ENCODE data around the gene SMG9. TPM values are rescaled to one million over a fixed set of nuclear protein-coding genes. Genes with fewer than 3 reads are reported as not detected.
A peak's percentile ranks its signal among the peaks of the same experiment; 100 is the strongest.

Gene SMG9
- total RNA-seq, 1 experiment from 2014 or later, result 52.2 TPM

- no peak overlapping the region for H3K27ac Mint-ChIP-seq
- no peaks in the 10 kb centered on the region for H4K20me1 ChIP-seq (ENCODE audit: control insufficient read depth, insufficient read depth, insufficient read length)
- no peak overlapping the region for H3K56ac ChIP-seq (ENCODE audit: insufficient read length, low read depth, low read length)
- H2BK120ac ChIP-seq (ENCODE audit: low read depth, low read length, poor library complexity, severe bottlenecking), result no peak overlapping the region
- no peaks in the 10 kb centered on the region for H3K9me3 ChIP-seq (ENCODE audit: control insufficient read depth, low read depth, low read length)
- H3K27ac ChIP-seq (ENCODE audit: insufficient read length, low read depth, low read length), result no peak overlapping the region
- peak; percentile 62 for TF ChIP-seq CTCF (conservative IDR thresholded peaks at IDR 0.05)
- H3K36me3 Mint-ChIP-seq (ENCODE audit: insufficient read depth in 1 of 3, low read depth in 3 of 3), result peaks cover 2 to 7% (median 5%) of the 10 kb centered on the region in 3 experiments; a peak in 4 of 7 replicates
- peaks cover 4% of the 10 kb centered on the region; the same call in 1 of the 2 replicates for H3K27me3 Mint-ChIP-seq (ENCODE audit: low read depth)
- no peak overlapping the region for H2BK5ac ChIP-seq (ENCODE audit: insufficient read length, low read length)
- no peak overlapping the region for H4K91ac ChIP-seq (ENCODE audit: insufficient read length, low read depth, low read length)
- DNase-seq, result no peak
- no peak overlapping the region for H4K5ac ChIP-seq (ENCODE audit: insufficient read length, low read depth, low read length)
- no peak overlapping the region for H3T11ph ChIP-seq (ENCODE audit: low read length)
- no peak overlapping the region for H3K4me2 ChIP-seq (ENCODE audit: insufficient read depth, insufficient read length, low read length)
- peaks cover 3 to 7% of the 10 kb centered on the region in 2 experiments; a peak in 2 of 4 replicates for H3K4me1 Mint-ChIP-seq
- WGBS (ENCODE audit: extremely low coverage, insufficient read length, low lambda C conversion rate), result no CpG with 5 or more reads among the region's 8 CpGs
- H3K9ac ChIP-seq (ENCODE audit: extremely low read depth, insufficient read length, low read length), result no peak overlapping the region
- H3K23ac ChIP-seq (ENCODE audit: insufficient read length, low read depth, low read length), result no peak overlapping the region
- no peaks in the 10 kb centered on the region for H3K79me1 ChIP-seq (ENCODE audit: insufficient read depth, low read depth, low read length, poor library complexity, severe bottlenecking)
- peaks cover 2% of the 10 kb centered on the region for H3K23me2 ChIP-seq (ENCODE audit: insufficient read length, low read depth, low read length, poor library complexity, severe bottlenecking)
- H2BK15ac ChIP-seq (ENCODE audit: low read depth, low read length), result no peak overlapping the region
- H4K8ac ChIP-seq (replicated peaks; ENCODE audit: insufficient read length, low read depth, low read length), result no peak overlapping the region
- H3K18ac ChIP-seq (ENCODE audit: insufficient read length, low read depth, low read length), result no peak overlapping the region
- H2BK20ac ChIP-seq (ENCODE audit: low read depth, low read length, poor library complexity, severe bottlenecking), result no peak overlapping the region
- no peak overlapping the region for H2AK5ac ChIP-seq (ENCODE audit: insufficient read length, low read length)
- H3K4ac ChIP-seq (ENCODE audit: low read depth, low read length), result no peak overlapping the region
- no peak overlapping the region for H2AFZ ChIP-seq (ENCODE audit: low read length)
- H3K4me1 ChIP-seq (ENCODE audit: insufficient read depth, low read length), result no peaks in the 10 kb centered on the region
- H3K9me3 Mint-ChIP-seq, result no peaks in the 10 kb centered on the region
- H3K14ac ChIP-seq (ENCODE audit: insufficient read depth, low read length), result no peak overlapping the region
- no peak overlapping the region for H3K4me3 Mint-ChIP-seq
- H2BK12ac ChIP-seq (ENCODE audit: insufficient read length, low read depth, low read length), result no peak overlapping the region
- no peaks in the 10 kb centered on the region for H3K27me3 ChIP-seq (ENCODE audit: insufficient read depth, low read length)
- H3K79me2 ChIP-seq (ENCODE audit: insufficient read depth, low read length), result no peaks in the 10 kb centered on the region
These were observed 31.2 kb downstream of the SMG9 start for GRCh38 chr19:43723588-43723987.

Measured in H9 (cell line).